OCI-LY3 (cell line): ENCODE results near the gene NELL2.

Experiments
- H2AFZ ChIP-seq: fragments of 200-600, 300-600 bp; shearing (Covaris generic); 2 replicates; pipeline ENCODE4 v1.6.0; 2014; ENCODE audit warnings: antibody characterized with exemption, low read depth, low read length
- H3K27ac ChIP-seq: fragments of 200-600, 300-600 bp; sonication (generic); 2 replicates; pipeline ENCODE4 v1.5.1; 2014; ENCODE audit warnings: mild to moderate bottlenecking, low read length, moderate library complexity, mixed read lengths
- H3K27me3 ChIP-seq: fragments of 200-600, 300-600 bp; sonication (generic); 2 replicates; pipeline ENCODE4 v1.6.1; 2014; ENCODE audit warnings: low read depth, low read length, mixed read lengths
- H3K36me3 ChIP-seq: fragments of 200-600, 300-600 bp; sonication (generic); replicated peaks from 2 replicates; pipeline ENCODE3; 2014; ENCODE audit warnings: low read depth, low read length, mixed read lengths
- H3K4me1 ChIP-seq: fragments of 300-600, 200-600 bp; sonication (generic); 2 replicates; pipeline ENCODE4 v1.6.1; 2014; ENCODE audit warnings: low read length, mixed read lengths
- H3K4me2 ChIP-seq: fragments of 200-600, 300-600 bp; sonication (generic); 2 replicates; pipeline ENCODE4 v1.6.1; 2014; ENCODE audit warnings: low read length, mixed read lengths
- H3K4me3 ChIP-seq: fragments of 300-600, 200-600 bp; sonication (generic); 2 replicates; pipeline ENCODE4 v1.5.1; 2014; ENCODE audit warnings: antibody characterized with exemption, mild to moderate bottlenecking, low read length, moderate library complexity
- H3K79me2 ChIP-seq: fragments of 300-600, 200-600 bp; shearing (Covaris generic); 2 replicates; pipeline ENCODE4 v1.6.1; 2014; ENCODE audit warnings: mild to moderate bottlenecking, low read length, mixed read lengths
- H3K9ac ChIP-seq: fragments of 300-600, 200-600 bp; shearing (Covaris generic); 2 replicates; pipeline ENCODE4 v1.6.0; 2014; ENCODE audit warnings: mild to moderate bottlenecking, low read length, moderate library complexity
- H3K9me3 ChIP-seq: fragments of 200-600, 300-600 bp; shearing (Covaris generic); 2 replicates; pipeline ENCODE4 v1.6.1; 2014; ENCODE audit warnings: low read length, mixed read lengths; ENCODE audit not compliant: insufficient read depth
- H4K20me1 ChIP-seq: fragments of 200-600, 300-600 bp; sonication (generic); 2 replicates; pipeline ENCODE4 v1.6.1; 2016; ENCODE audit warnings: low read length, mixed read lengths; ENCODE audit not compliant: insufficient read depth
- CTCF ChIP-seq: fragments of 200-600, 300-600 bp; sonication (generic); IDR thresholded peaks from 2 replicates; pipeline ENCODE4 v1.5.1; 2014; ENCODE audit warnings: antibody characterized with exemption, low read length, low read depth
- EZH2phosphoT487 ChIP-seq: fragments of 200-600 bp; shearing (Covaris generic); IDR thresholded peaks from 2 replicates; pipeline ENCODE4 v1.6.1; 2018; ENCODE audit warnings: antibody characterized with exemption, mixed run types, low read depth

Gene NELL2

GRCh38 chr12:44484862-44485261 is 391.3 kb downstream of the NELL2 start:
- H3K4me1 ChIP-seq: no peaks in the 10 kb centered on the region

GRCh38 chr12:44477331-44477980 is 398.7 kb downstream of the NELL2 start:
- Histone ChIP-seq H3K79me2 (no peaks in the 10 kb centered on the region), H3K4me3 (no peak overlapping the region), H3K4me1 (no peaks in the 10 kb centered on the region), H3K9ac (no peak overlapping the region), H3K27me3 (no peaks in the 10 kb centered on the region), H3K36me3 (no peaks in the 10 kb centered on the region), H3K4me2 (no peak overlapping the region), H3K27ac (no peak overlapping the region), H3K9me3 (no peaks in the 10 kb centered on the region), H4K20me1 (no peaks in the 10 kb centered on the region), H2AFZ (no peak overlapping the region)
- TF ChIP-seq CTCF (no peak), EZH2phosphoT487 (no peak)

More at GRCh38 chr12:44484862-44485261, 391.3 kb downstream of the NELL2 start:
- no peaks in the 10 kb centered on the region for H3K27me3 ChIP-seq
- TF ChIP-seq CTCF: no peak
- H2AFZ ChIP-seq: no peak overlapping the region
- no peaks in the 10 kb centered on the region for H3K36me3 ChIP-seq
- H4K20me1 ChIP-seq: no peaks in the 10 kb centered on the region
- H3K4me3 ChIP-seq: no peak overlapping the region
- H3K9ac ChIP-seq: no peak overlapping the region
- H3K4me2 ChIP-seq: no peak overlapping the region
- H3K9me3 ChIP-seq: no peaks in the 10 kb centered on the region
- H3K79me2 ChIP-seq: no peaks in the 10 kb centered on the region
- H3K27ac ChIP-seq: no peak overlapping the region

GRCh38 chr12:44476683-44477082 is 399.4 kb downstream of the NELL2 start:
- H3K9me3 ChIP-seq: no peaks in the 10 kb centered on the region
- H3K4me3 ChIP-seq: no peak overlapping the region
- no peaks in the 10 kb centered on the region for H3K36me3 ChIP-seq
- H3K27me3 ChIP-seq: no peaks in the 10 kb centered on the region
- peak; percentile 61 for TF ChIP-seq CTCF
- no peak for TF ChIP-seq EZH2phosphoT487
- no peak overlapping the region for H3K27ac ChIP-seq
- no peak overlapping the region for H2AFZ ChIP-seq
- no peak overlapping the region for H3K9ac ChIP-seq
- H3K4me2 ChIP-seq: no peak overlapping the region
- H3K79me2 ChIP-seq: no peaks in the 10 kb centered on the region
- H3K4me1 ChIP-seq: no peaks in the 10 kb centered on the region
- no peaks in the 10 kb centered on the region for H4K20me1 ChIP-seq

- no peaks in the 10 kb centered on the region for H3K36me3 ChIP-seq
- no peaks in the 10 kb centered on the region for H4K20me1 ChIP-seq
- no peak overlapping the region for H3K4me2 ChIP-seq
- H3K9ac ChIP-seq: no peak overlapping the region
- no peaks in the 10 kb centered on the region for H3K9me3 ChIP-seq
- no peak overlapping the region for H2AFZ ChIP-seq
- no peak overlapping the region for H3K4me3 ChIP-seq
- H3K27me3 ChIP-seq: no peaks in the 10 kb centered on the region
- H3K79me2 ChIP-seq: no peaks in the 10 kb centered on the region
- H3K27ac ChIP-seq: no peak overlapping the region
- TF ChIP-seq EZH2phosphoT487: no peak
- no peak; the same call in 1 of the 2 replicates for TF ChIP-seq CTCF
- H3K4me1 ChIP-seq: no peaks in the 10 kb centered on the region
Observed at GRCh38 chr12:44465139-44465538, 411.0 kb downstream of the NELL2 start.
